Lower lobe of right lung (tissue), 2 donors: ENCODE results near the gene STAC3. TPM values are rescaled to one million over a fixed set of nuclear protein-coding genes. Genes with fewer than 3 reads are reported as not detected.

Source experiments
- ATAC-seq, 2 donors: fragments of 200-7000 bp; cut with Tn5 transposase; one replicate each; pipeline ENCODE4 v1.9.1; 2020 to 2022; ENCODE audit warnings: mild to moderate bottlenecking in 2 of 2, moderate library complexity in 2 of 2
- DNase-seq: peaks from one replicate; pipeline ENCODE4 v3.0.0-alpha.2; 2020
- H3K27ac ChIP-seq: fragments of 200-600 bp; one replicate; pipeline ENCODE4 v1.8.0; 2022
- H3K27me3 ChIP-seq: fragments of 200-600 bp; one replicate; pipeline ENCODE4 v1.8.0; 2022; ENCODE audit warnings: low read depth
- H3K36me3 ChIP-seq: fragments of 200-600 bp; one replicate; pipeline ENCODE4 v1.8.0; 2022; ENCODE audit warnings: mild to moderate bottlenecking
- H3K4me1 ChIP-seq: fragments of 200-600 bp; one replicate; pipeline ENCODE4 v1.8.0; 2022
- H3K4me3 ChIP-seq: fragments of 200-600 bp; one replicate; pipeline ENCODE4 v1.8.0; 2022; ENCODE audit warnings: mild to moderate bottlenecking
- H3K9me3 ChIP-seq: fragments of 200-600 bp; one replicate; pipeline ENCODE4 v1.8.0; 2022
- CTCF ChIP-seq: fragments of 200-600 bp; IDR thresholded peaks from one replicate; pipeline ENCODE4 v1.8.0; 2022; ENCODE audit warnings: antibody characterized with exemption, mild to moderate bottlenecking
- intact Hi-C: fragments of 100-400 bp; cut with DNase I; formaldehyde crosslinking; loops from one replicate; pipeline ENCODE4 v1.11.0; 2022
- total RNA-seq: library from RNA; stranded (reverse); fragmentation: NEBNext Ultra II Directional; extraction: Animal tissue kit (Norgen Biotek cat#: 25700); gene quantifications from one replicate; pipeline ENCODE4 v1.2.1, GENCODE V29; 2021
- donor health status: DM: no; HTN: yes; CAD: no; lungs with severe emphysema.

STAC3 gene
- total RNA-seq, 1 donor from 2014 or later = 8.7 TPM

DNA sequence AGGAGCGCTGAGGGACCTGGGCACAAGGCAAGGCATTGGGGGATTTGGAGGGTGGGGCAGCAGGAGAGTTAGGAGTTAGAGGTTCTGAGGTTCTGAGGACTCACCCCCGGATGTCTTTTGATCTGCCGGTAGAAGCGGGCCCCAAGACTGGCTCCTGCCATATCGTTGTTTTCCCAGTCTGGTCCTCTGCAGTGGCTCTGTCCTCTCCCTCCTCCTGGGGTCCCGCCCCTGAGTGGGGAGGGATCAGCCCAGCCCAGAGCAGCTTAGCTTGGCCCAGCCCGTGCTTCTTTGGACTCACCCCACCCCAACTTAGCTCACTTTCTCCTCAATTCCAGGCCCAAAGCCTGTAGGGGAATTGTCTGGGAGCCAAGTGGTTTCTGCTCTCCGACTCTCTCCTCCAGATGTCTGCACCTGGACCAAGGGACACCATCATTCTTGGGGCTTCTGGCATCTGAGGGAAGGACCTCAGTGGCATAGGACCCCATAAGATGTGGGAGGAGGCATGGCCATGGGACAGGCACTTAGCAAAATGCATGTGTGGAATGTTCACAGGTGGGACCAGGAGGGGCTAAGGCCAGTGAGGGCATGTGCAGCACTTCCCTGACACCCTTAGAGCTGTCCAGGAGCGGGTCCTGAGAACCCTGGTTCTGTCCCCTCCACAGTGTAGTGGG lies 13.9 kb downstream of the STAC3 start:
- peaks cover 48% of the 10 kb centered on the region for H3K4me1 ChIP-seq
- H3K27ac ChIP-seq = no peak overlapping the region
- ATAC-seq (no peak), DNase-seq (peak; percentile 24)
- TF ChIP-seq CTCF = no peak
- H3K36me3 ChIP-seq = peaks cover 26% of the 10 kb centered on the region
- peak overlapping the region; percentile 28 for H3K4me3 ChIP-seq
- intact Hi-C loops = no loop called here
- H3K27me3 ChIP-seq = peaks cover 64% of the 10 kb centered on the region
- H3K9me3 ChIP-seq = no peaks in the 10 kb centered on the region

- intact Hi-C loops = no loop called here
- no peak for ATAC-seq
- peak; percentile 50 for DNase-seq
- no peak overlapping the region for H3K27ac ChIP-seq
- H3K9me3 ChIP-seq = no peaks in the 10 kb centered on the region
- peaks cover 33% of the 10 kb centered on the region for H3K36me3 ChIP-seq
- H3K4me3 ChIP-seq = peak overlapping the region; percentile 28
- peaks cover 57% of the 10 kb centered on the region for H3K27me3 ChIP-seq
- TF ChIP-seq CTCF = no peak
- peaks cover 41% of the 10 kb centered on the region for H3K4me1 ChIP-seq
These were observed 14.6 kb downstream of the STAC3 start for GRCh38 chr12:57236201-57236924.

DNA sequence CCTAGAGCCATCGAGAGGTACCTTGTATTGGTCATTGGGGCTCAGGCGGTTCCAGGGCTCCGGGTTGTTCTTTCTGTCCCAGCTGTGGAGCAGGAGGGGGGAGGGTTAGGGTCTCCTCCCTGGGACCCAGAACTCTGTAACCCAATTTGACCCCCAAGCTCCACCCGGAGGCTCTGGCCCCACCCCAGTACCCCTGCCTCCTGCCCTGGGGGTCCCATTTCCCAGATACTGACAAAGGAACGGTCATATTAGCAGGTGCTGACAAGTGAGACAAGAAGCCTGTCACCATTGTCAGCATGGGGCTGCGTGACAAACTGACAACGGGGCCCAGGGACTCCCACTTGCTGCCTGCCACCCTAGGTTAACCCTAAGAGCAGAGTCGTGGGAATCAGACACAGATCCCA lies 15.3 kb downstream of the STAC3 start:
- no peak for TF ChIP-seq CTCF
- Histone ChIP-seq H3K4me1 (peaks cover 40% of the 10 kb centered on the region), H3K27ac (peak overlapping the region; percentile 36), H3K9me3 (no peaks in the 10 kb centered on the region), H3K4me3 (peak overlapping the region; percentile 28), H3K36me3 (peaks cover 34% of the 10 kb centered on the region), H3K27me3 (peaks cover 51% of the 10 kb centered on the region)
- intact Hi-C loops = no loop called here
- DNase-seq (no peak), ATAC-seq (no peak)

DNA sequence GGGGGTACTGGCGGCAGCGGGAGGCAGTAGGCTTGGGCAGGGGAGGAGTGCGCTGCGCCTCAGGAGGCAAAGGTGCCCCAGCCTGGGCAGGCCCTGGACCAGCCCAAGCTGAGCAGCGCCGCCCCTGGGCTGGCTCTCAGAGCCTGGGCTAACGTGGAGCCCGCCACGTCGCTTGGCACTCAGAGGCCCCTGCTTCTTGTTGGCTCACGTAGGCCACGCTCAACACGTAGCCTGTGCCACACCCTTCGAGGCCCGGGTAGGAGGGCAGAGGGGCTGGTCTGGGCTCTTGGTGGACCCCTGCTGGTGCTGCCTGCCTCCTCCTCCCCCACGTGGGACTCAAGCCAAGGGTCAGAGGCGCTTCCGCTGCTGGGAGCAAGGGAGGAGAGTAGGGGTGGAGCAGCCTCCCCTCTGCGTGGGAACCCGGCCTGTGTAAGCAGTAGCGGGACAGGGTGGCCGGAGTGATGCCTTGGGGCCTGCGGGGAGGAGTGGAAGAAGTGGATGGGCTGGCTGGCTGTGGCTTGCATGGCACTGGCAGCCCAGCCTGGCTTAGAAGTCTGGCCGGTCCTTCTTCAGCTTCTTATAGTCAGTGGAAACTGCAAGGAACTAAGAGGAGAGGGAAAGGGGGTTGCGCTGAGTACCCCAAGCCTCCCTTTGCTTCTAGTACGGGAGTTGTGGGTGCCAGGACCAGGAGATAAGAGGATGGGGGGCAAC lies 15.8 kb downstream of the STAC3 start:
- peaks cover 45% of the 10 kb centered on the region for H3K27me3 ChIP-seq
- intact Hi-C loops = no loop called here
- no peaks in the 10 kb centered on the region for H3K9me3 ChIP-seq
- H3K4me1 ChIP-seq = peaks cover 40% of the 10 kb centered on the region
- H3K36me3 ChIP-seq = peaks cover 34% of the 10 kb centered on the region
- no peak for TF ChIP-seq CTCF
- H3K4me3 ChIP-seq = peak overlapping the region; percentile 28
- H3K27ac ChIP-seq = peak overlapping the region; percentile 36
- DNase-seq (peak; percentile 45), ATAC-seq (no peak)

DNA sequence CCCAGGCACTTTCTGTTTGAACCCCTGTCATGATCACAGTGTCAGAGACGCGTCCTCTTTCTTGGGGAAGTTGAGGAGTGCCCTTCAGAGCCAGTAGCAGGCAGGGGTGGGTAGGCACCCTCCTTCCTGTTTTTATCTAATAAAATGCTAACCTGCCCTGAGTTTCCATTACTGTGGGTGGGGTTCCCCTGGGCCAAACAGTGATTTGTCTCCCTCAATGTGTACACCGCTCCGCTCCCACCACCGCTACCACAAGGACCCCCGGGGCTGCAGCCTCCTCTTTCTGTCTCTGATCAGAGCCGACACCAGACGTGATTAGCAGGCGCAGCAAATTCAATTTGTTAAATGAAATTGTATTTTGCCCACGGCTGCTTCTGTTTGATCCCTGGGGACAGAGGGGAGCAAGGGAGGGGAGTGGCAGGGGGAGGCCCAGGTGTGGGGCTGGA lies 16.4 kb downstream of the STAC3 start:
- ATAC-seq (no peak), DNase-seq (peak; percentile 30)
- H3K9me3 ChIP-seq = no peaks in the 10 kb centered on the region
- peaks cover 37% of the 10 kb centered on the region for H3K4me1 ChIP-seq
- H3K36me3 ChIP-seq = peaks cover 34% of the 10 kb centered on the region
- no peak for TF ChIP-seq CTCF
- peaks cover 39% of the 10 kb centered on the region for H3K27me3 ChIP-seq
- intact Hi-C loops = no loop called here
- no peak overlapping the region for H3K4me3 ChIP-seq
- H3K27ac ChIP-seq = no peak overlapping the region
